ENCODE data around the gene MED15.

MED15 gene

DNA sequence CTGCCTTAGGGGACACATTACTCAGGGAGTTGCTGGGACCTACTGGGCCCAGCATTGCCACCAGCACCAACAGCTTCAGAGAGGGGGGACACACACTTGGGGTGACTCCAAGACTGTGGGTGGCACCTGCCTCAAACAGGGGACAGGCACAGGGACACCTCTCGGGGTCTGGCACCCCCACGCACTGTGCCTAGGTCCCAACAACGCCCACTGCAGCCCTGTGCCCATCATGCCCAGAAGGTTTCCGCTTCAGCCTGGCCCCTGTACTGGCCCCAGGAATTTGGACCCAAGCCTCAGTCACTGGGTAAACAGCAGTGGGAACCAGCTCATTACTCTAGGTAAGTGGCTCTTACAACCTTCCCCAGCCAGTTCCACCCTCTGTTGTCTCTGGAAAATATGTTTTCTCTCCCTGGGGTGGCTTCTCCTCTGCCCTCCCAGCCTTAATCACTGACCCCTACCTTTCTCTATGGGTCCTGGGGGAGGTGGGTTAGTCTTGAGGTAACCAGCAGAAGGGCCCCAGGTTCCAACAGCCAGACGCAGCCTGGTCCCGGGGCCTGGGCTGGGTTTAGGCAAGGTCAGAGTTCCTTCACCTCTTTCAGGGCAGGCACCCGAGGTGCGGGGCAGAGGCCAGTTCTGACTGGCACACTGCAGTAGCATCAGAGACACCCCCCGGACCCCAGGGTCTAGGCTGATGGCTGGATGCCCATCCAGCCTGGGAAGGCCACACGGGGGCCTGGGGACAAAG, 123.6 kb downstream of the MED15 start:
- DNase-seq = no peak

DNA sequence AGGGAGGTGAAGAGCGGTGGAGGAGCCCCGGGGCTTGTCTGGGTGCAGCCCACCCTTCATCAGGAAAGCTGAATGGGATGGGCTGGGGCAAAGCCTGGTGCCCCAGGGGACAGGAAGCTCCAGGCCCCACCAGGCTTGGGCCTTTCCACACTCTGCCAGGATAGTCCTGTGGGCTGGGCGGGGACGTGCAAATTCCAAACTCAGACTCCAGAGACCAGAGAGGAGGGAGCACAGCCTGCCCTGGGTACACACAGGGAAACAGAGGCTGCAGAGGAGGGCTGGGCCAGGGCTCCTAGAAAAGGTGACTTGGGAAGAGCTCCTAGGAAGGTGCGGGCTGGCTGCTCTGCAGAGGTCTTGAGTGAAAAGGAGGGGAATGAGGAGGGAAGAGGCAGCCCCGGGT, 124.7 kb downstream of the MED15 start:
- no peak for DNase-seq

DNA sequence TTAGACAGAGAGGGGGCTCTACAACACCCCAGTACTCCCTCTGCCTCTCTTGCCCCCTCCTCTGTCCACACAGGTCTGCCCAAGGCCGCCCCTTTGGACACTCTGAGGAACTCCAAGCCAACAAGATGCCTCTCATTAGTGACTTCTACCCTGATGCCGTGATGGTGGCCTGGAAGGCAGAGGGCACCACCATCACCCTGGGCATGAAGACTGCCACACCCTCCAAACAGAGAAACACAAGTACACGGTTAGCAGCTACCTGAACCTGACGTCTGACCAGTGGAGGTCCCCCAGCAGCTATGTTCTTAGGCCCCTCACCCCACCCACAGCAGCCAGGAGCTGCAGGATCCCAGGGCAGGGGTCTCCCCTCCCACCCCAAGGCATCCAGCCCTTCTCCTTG, 125.1 kb downstream of the MED15 start:
- no peak for DNase-seq

DNA sequence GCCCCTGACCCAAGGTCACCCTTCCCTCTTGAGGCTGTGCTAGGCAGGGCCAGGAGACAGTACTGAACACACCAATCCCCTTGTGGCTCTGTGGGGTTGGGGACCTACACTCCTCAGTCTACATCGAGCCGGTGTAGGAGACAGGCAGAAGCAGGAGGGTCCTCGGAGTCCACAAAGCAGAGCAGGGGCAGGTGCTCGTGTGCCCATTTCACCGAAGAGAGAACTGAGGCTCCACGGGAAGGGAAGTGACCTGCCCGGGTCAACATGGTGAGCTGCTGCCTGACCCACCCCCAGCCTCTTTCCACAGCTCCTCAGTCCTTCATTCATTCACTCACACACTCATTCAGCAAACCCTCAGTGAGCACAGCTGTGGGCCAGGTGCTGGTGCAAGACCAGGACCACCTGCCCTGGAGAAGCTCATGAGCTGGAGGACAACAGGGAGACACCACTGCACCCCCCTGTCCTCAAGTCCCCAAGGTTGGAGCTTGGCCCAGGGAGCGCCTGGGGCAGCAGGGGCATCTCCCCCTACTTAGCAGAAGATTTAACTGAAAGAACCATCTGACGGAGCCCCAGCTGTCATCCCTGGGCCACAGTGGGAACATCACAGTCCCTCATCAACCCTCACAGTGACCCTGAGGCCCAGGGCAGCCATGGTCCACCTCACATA, 127.3 kb downstream of the MED15 start:
- DNase-seq = no peak

DNA sequence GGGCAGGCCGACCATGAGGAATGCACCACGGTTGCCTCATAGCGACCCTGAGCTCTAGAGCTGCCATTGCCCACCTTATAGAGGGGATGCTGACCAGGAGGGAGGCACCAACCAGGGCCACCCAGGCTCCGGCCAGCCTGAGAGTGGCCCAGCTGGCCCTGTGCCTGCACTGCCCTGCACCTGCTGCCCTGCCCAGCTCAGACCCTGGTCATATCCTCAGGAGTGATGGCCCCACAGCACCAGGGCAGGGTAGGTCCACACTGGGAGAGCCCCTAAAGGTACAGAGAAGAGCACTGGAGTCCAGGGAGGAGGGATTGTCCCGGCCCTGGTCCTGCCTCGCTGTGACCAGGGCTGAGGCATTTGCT, 127.8 kb downstream of the MED15 start:
- DNase-seq = no peak

DNA sequence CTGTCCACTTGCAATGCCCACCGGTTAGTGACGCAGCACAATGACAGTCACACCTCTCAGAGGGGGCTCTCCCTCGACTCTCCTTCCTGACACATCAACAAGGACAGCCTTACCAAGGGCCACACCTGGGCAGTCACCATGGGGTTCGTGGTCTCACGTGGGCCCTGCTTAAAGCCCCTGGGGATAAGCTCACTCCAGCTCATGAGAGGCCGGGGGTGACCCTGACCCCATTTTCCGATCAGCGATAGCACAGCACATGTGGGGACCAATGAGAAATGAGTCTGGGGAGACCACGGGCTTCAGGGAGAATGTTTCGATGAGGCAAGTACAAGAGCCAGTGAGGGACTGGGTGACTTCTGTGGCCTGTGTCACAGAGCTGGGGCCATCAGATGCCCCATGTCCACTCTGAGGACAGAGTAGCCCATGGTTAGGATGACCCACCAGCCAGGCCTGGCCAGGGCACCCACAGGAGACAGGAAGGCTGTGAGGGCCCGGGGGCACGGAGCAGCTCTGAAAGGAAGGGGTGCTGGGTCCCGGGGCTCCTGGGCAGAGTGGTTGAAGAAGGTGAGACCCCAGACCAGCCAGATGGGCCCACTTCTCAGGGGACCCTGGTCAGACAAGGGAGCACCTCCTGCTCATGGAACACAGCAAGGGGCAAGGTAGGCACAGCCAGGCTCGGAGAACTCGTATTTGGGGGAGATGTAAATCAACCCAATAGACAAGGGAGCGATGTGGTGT, 128.8 kb downstream of the MED15 start:
- DNase-seq = no peak

DNA sequence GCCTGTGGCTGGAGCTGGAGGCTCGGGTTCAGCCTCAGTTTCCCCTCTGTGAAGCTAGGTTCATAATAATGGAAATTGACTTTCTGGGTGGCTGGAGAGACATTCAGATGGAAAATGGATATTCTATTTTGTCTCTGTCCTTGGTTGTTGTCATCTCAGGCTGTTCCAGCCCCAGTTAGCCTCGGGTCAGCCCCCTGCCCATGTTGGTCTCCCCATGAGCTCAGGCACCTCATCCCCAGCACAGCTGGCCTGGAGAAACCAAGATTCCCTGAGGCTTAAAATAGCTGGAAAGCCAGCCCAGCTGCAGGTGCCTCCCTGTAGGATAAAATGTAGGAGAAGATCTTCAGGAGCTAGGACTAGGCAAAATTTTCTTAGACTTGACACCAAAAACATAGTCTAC, 129.5 kb downstream of the MED15 start:
- DNase-seq = no peak

Data from NCI-H510A treated with DMSO at 0.1 percent for 48 hours (cell line).